T-helper 2 cell (primary cell): ENCODE data around the gene C1QTNF8.

Source experiments
- DNase-seq, 5 experiments: peaks; one replicate each; pipeline versions ENCODE4 v3.0.0 to v3.0.0-alpha.2; 2012 to 2022

C1QTNF8 gene

DNA sequence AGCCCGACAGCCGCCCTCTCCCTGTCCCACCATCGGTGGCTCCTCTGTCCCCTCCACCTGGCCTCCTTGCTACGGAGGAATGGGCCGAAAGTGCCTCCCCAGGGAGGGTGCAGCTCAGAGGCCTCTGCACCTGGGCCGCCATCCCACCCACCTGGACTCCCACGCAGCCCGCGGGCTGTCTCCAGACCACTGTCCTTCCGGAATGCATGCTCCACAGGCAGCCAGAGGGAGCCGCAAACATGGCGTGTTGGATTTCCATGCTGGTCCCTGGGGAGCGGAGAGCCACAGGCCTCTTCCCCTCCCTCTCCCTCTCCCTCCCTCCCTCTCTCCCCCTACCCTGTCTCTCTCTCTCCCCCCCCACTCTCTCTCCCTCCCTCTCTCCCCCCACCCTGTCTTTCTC lies 20.5 kb downstream of the C1QTNF8 start:
- no peak for DNase-seq

- DNase-seq: no peak
These were observed 21.7 kb downstream of the C1QTNF8 start for GRCh38 chr16:1074379-1074649.

DNA sequence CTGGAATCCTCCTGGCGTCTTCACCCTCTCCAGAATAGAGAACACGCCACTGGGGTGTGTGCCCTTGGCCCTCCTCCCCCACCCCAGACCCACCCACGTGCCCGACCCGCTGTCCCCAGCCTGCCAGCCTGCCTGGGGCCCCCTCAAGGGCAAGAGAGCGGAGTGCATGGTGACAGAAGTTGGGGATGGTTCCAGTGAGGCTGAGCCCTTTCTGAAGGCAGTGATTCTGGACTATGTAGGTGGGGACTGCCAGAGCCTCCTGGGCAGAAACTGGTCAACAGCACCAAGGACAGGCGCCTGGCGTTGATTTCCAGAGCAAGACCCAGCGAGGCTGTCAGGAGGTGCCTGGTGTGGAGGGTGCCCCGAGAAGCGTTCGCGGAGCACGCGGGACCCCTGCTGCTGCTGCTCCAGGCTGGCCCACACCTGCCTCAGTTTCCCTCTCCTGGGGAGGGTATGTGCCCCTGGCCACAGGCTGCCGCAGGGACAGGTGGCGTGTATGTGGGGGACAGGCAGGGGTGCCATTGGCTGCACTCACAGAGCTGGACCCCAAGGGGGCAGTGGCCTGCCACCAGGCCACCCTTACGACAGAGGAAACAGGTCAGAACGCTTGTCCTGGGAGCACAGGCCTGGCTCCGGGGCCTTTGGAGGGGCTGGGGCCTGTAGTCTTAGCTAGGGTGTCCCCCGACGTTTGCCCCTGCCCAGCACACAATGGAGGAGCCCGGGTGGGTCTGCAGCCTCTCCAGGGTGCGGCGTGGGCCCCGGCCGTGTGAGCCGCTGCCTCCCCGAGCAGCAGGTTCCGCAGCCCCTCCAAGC lies 22.3 kb downstream of the C1QTNF8 start:
- no peak for DNase-seq

- DNase-seq: no peak
These were observed 22.8 kb downstream of the C1QTNF8 start for GRCh38 chr16:1073262-1073558.

DNA sequence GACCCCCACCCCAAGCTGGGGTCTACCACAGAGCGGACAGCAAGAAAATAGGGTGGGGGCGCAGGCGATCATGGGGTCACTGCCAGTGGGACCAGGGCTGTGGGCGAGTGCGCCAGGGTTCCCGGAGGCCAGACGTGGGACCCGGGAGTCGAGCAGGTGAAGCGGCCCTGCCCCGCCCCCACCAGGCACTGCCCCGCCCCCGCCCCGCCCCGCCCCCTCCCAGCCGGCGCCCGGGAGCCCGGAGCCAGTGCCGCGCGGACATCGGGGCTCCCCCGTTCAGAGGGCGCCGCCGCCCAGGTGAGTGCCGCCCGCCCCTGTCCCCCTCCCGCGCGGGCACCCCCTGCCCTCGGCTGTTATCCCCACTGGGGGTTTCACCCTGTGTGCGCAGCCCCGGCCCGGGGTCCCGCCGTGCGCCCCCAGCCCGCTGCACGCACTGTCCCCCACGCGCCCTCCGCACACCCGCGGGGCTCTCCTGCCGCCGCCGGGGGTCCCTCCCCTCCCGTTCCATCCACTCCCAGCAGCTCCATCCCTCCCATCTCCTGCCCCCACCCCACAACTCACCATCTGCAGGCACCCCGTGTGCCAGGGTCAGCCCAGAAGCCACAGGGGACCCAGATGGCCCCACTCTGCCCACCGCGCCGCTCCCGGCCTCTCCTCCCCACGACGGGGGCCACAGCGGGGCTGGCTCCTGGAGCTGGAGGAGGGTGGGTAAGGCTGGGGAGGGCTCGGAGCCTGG lies 23.4 kb downstream of the C1QTNF8 start, which contains the start of gene SSTR5:
SSTR5 (plus strand) TSS at position 222 of the 736 bp plus-strand sequence. CDS start 6,122 bp downstream, outside the sequence.
- DNase-seq: no peak

DNA sequence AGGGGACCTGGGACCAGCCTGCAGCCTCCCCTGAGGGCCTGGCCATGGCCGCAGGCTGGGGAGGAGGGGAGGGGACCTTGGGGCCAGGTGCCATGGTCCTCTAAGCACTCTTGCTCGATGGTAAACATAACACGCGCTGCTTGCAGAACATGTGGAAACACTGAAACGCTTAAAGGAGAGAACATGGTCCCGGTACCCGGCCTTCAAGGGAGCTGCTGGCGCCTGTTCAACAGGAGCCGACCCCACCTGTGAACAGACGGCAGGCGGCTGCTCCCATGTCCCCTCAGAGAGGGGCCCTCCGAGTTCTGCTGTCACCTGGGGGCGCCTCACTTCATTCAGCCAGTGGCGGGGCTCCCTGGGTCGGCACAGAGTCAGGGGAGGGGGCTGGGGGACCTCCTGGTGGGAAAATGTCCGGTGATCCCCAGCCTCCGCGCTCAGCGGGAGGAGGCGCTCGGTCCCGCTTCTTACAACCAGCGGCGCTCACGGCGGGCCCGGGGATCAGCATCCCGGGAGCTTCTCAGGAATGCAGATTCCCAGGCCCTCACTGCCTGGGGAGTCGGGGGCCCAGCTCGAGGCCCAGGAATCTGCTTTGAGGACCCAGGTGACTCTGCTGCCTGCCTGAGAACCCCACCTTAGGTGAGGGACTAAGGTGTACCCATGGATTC lies 24.4 kb downstream of the C1QTNF8 start:
- DNase-seq: no peak

DNA sequence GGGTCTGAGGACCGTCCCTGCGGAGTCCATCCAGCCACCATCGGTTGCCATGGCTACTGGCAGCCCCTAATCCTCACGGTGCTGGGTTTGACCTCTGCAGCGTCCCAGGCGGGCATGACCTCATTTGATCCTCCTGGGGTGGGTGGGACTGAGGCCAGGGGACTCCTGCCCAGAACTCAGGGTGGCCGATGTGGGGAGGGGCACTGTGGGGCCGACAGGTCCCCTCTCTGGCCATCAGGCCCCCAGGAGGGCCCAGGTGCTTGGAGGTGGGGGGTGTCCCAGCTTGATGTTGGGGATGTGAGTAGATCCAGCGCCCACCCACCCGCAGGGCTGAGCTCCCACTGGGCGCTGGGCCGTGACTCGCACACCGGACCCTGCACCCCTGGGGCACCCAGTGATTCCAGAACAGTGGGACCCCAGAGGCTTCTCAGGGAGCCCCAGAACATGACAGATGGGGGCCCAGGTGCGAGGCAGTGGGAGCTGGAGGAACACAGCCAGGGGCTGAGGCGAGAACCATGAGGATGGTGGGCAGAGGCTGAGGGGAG lies 25.1 kb downstream of the C1QTNF8 start:
- DNase-seq: no peak

DNA sequence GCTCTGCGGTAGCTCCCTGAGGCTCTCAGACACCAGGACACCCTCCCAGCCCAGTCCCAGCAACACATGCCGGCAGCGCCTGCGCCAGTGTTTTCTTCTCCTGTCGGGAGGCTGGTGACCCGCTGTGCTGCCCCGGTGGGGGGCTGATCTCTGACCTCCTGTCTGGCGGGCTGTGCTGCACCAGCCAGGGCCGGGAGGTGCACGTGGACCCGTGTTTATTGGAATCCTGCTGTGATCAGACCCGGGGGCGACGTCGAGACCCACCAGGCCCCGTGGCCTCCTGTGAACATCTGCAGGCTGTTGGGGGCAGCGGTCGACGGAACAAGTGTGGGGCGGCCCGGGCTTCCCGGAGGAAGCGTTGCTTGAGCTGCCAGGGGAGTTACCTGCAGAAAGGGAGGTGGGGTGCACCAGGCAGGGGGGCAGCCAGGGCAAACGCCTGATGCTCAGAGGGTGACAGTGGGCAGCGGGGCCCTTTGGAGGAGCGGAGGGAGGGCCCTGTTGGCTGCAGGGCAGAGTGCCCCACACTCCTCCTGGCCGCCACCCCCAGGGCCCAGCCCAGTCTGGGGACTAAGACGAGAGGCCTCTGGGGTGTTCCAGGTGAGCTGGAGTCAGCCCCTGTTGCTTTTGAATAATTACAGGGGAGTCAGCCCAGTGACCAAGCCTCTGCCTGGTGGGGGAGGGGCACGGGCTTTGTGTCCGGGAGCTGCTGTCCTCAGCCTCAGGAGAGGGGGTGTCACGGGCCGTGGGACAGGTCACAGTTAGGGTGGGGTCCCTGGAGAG lies 25.8 kb downstream of the C1QTNF8 start:
- DNase-seq: no peak

- no peak for DNase-seq
These were observed 26.9 kb downstream of the C1QTNF8 start for GRCh38 chr16:1069154-1069553.

DNA sequence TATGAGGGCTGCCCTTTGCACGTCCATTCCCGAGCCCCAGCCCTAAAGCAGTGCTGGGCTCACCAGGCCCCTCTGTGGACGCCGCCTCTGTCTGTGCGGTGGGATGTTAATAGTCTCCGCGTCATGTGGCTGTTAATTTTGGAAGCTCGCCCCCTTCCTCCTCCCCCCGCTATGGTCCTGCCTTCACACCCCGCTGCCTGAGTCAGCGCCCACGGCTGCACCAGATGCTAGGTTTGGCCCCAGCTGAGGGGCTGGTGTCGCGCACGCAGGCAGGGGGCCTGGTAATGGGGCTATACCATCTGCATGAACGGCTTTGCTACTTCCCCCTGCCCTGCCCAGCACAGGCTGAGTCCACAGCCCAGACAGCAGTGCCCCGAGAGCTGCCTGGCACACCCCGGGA lies 27.6 kb downstream of the C1QTNF8 start:
- DNase-seq: no peak

DNA sequence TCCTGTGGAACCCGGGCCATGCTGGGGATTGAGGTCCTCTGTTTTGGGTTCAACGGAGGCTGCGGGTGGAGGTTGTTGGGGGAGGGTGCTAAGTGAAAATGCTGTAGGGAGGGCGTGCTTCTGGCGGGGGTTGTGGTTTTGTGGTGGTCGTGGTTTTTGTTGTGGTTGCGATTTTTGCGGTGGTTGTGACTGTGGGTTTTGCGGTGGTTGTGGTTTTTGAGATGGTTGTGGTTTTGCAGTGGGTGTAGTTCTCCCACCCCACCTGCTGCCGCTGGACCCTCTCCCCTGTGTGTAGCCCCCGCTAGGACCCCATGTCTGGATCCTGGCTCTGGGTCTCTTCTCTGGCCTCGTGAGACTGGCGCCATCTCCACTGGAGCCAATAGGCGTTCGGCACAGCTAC lies 28.4 kb downstream of the C1QTNF8 start:
- peak in 1 of 5 experiments; percentile 23 for DNase-seq

DNA sequence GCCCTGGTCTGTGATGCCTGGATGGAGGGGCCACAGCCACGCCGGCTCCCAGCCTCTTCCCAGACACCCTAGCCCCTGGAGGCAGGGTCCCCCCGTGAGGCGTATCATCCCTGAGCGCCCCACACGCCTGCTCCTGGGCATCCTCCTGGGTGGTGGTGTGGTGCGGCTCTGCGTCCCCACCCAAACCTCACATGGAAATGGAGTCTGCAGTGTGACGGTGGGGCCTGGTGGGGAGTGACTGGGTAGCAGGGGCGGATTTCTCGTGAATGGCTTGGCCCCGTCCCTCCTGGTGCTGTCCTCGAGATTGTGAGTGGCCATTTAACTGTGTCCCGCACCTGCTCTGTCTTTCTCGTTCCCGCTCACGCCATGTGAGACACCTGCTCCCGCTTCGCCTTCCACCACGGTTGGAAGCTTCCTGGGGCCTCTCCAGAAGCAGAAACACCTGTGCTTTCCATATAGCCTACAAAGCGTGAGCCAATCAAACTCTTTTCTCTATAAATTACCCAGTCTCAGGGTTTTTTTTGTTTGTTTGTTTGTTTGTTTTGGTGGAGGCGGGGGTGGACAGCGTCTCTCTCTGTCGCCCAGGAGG lies 29.4 kb downstream of the C1QTNF8 start:
- DNase-seq: no peak

DNA sequence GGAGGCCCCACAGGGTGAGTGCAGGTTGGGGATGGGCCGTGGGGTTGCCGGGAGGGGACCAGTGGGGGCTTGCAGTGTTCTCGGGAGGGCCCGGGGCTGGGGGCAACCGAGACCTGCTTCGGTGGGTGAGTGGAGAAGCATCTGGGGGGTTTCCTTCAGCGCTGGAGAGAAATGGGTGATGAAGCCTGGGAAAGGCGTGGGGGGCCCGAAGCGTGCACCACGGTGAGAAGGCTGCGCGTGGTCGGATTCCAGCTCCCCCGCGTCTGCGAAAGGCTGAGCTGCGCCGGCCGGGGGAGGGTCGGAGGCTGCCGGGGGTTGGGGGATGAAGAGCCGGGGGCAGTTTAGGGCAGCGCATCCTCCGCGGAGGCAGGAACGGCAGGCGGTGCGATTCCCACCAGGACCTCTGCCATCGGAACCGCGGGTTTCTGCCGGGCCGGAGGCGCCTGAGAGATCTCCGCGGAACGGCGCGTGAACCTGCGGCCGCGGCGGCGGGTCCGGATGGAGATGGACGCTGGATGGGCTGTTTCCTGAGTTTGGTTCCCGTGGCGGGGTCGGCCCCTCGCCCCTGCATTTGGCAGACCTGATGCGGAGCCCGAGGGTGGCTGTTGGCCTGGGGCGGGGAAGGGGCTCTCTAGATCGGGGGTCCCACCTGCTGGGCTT lies 30.4 kb downstream of the C1QTNF8 start:
- no peak for DNase-seq

GRCh38 chr16:1063728-1064127 lies 32.3 kb downstream of the C1QTNF8 start:
- DNase-seq: no peak

DNA sequence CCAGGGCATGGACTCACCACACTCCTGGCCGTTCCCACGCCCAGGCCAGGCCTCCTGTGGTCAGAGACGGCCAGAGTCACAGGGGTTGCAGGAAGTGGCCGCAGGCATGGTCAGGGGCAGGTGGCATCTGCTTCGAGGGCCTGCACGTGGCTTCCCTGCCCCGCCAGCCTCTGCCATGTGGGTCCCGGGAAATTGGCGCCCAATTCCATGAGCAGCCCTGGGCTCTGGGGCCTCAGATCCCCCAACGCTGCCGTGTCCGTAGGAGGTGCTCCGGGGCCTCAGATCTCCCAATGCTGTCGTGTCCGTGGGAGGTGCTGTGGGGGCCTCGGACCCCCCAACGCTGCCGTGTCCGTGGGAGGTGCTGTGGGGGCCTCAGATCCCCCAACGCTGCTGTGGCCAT lies 33.1 kb downstream of the C1QTNF8 start:
- DNase-seq: no peak

DNA sequence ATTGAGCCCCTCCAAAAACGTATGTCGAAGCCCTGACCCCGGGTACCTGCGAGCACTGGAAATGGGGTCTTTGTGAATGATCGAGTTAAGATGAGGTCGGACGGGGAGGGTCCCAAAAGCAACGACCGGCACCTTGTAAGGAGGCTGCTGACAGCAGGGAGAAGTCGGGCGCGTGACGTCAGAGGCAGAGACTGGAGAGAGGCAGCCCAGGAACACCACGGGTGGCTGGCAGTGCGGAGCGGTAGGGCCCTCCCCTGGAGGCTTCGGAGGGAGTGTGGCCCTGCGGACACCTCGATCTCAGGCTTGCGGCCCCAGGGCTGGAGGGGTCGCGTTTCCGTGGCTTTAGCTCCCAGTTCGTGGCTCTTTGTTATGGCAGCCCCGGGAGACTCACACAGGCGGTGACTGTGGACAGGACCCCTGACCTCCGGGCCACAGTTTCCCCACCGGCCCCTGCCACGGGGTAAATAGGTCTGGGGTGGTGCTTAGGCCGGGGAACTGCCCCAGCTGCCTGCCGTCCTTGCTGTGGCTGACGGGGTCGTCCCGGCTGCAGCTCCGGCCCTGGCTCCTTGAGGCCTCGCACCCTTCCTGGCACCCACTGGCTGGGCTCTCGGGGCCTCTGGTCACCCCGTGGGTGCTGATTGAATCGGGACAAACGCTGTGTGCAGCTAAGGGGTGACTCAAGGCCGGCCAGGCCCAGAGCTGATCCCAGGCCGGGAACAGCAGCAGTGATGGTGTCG lies 34.1 kb downstream of the C1QTNF8 start:
- no peak for DNase-seq

DNA sequence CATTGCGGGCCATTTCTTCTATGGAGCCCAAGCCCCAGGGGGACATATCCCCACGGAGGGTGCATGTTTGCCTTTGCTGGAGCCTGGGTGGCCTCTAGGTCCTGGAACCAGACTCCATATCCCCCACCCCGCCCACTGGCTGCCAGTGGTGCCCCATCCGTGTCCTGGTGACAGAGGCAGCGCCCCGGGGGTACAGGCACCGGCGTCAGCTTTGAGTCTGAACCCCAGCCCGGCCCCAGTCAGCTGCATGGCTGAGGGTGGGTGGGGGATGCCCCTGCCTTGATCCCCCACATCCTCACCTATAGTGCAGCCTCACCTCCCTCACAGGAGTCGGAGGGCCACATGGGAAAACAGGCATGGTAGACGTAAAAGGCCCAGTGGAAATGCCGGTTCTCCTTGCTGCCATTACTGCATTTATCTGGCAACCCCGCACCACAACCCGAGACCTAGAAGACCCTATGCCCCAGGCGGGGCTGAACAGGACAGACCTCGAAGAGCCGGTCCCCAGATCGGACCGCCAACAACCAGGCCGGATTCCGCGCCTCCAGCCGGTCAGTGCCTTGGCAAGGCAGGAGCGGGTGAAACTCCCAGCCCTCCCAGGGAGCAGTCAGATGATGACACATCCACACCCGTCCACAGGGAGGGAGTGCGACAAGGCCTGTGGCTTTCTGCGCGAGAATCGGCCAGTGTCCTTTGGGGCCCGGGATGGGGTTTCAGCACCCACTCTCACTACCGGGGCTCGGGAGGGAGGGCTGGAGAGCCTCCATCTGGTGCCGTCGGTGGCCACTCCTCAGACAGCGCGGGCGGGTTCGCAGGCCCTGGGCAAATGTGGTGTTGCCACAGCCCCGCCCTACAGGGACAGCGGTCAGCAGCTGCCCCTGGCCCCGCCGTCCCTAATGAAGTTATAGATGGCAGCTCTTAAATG lies 35.4 kb downstream of the C1QTNF8 start:
- no peak for DNase-seq

GRCh38 chr16:1059310-1059709 lies 36.7 kb downstream of the C1QTNF8 start:
- DNase-seq: no peak

- no peak for DNase-seq
These were observed 37.8 kb downstream of the C1QTNF8 start for GRCh38 chr16:1058216-1058615.
